Panc1 (cell line): ENCODE data around the gene CLMN. TPM values are rescaled to one million over a fixed set of nuclear protein-coding genes. Genes with fewer than 3 reads are reported as not detected.

Experiments used
- ATAC-seq: fragments of 200-7000 bp; cut with Tn5 transposase; 2 replicates; pipeline ENCODE4 v1.9.1; 2020; ENCODE audit warnings: mild to moderate bottlenecking, moderate library complexity
- BruUV-seq: library from RNA; stranded (reverse); fragments of 400-500 nt; replicated peaks from 2 replicates; lab custom pipeline; 2021; lab: Mats Ljungman, UMichigan
- CTCF ChIA-PET: fragments of 300-600 bp; sonication (Branson Sonifier 250); formaldehyde crosslinking; loops from one replicate; lab custom pipeline; 2022; ENCODE audit warnings: antibody characterized with exemption; lab: Charles Lee
- POLR2A ChIA-PET: fragments of 300-600 bp; sonication (Branson Sonifier 250); formaldehyde crosslinking; loops from one replicate; lab custom pipeline; 2022; ENCODE audit warnings: antibody characterized with exemption; lab: Charles Lee
- DNase-seq: peaks from one replicate; pipeline ENCODE4 v3.0.0-alpha.2; 2010; ENCODE audit warnings: low read depth, low spot score
- H3K27ac ChIP-seq: 2 replicates; pipeline ENCODE4 v1.5.1; 2011; ENCODE audit warnings: mild to moderate bottlenecking, low read length, inconsistent platforms
- H3K27me3 ChIP-seq: fragments of 200-500 bp; sonication (Bioruptor generic); 2 replicates; pipeline ENCODE4 v1.6.0; 2014; ENCODE audit warnings: low read length, inconsistent platforms; ENCODE audit not compliant: control insufficient read depth, insufficient read depth
- H3K36me3 ChIP-seq: fragments of 200-500 bp; sonication (Bioruptor generic); 2 replicates; pipeline ENCODE4 v1.5.1; 2014; ENCODE audit warnings: inconsistent platforms, mild to moderate bottlenecking, low read length, moderate library complexity; ENCODE audit not compliant: control insufficient read depth, insufficient read depth
- H3K4me1 ChIP-seq: 2 replicates; pipeline ENCODE4 v1.5.1; 2011; ENCODE audit warnings: inconsistent platforms, mild to moderate bottlenecking, low read length, moderate library complexity; ENCODE audit not compliant: control insufficient read depth, insufficient read depth
- H3K4me3 ChIP-seq, 2 experiments: 2 replicates each; pipeline ENCODE4 v1.5.1; 2011 to 2012; ENCODE audit warnings: low read depth in 2 of 2, low read length in 2 of 2, mild to moderate bottlenecking in 2 of 2, inconsistent platforms in 1 of 2, moderate library complexity in 1 of 2
- H3K9me3 ChIP-seq: fragments of 200-500 bp; sonication (Bioruptor generic); 2 replicates; pipeline ENCODE4 v1.5.1; 2014; ENCODE audit warnings: low read depth, mild to moderate bottlenecking, inconsistent platforms, low read length, moderate library complexity; ENCODE audit not compliant: control insufficient read depth, insufficient read depth
- POLR2AphosphoS5 ChIP-seq: IDR thresholded peaks from 2 replicates; pipeline ENCODE4 v1.6.1; 2012; ENCODE audit warnings: mild to moderate bottlenecking, low read depth, low read length, moderate library complexity
- SIN3A ChIP-seq: IDR thresholded peaks from 2 replicates; pipeline ENCODE4 v1.6.1; 2012; ENCODE audit warnings: low read depth, mild to moderate bottlenecking, low read length, moderate library complexity, borderline replicate concordance; ENCODE audit not compliant: insufficient read depth
- TCF7L2 ChIP-seq: IDR thresholded peaks from 2 replicates; pipeline ENCODE4 v1.6.1; 2011; ENCODE audit warnings: mild to moderate bottlenecking, low read depth, low read length, inconsistent platforms
- in situ Hi-C: cut with HindIII; loops from 2 replicates; pipeline ENCODE4 v1.10.0; 2016; ENCODE audit warnings: low sequenced_read_pairs, low pct_unique_long_range_greater_than_20kb
- intact Hi-C: fragments of 100-400 bp; cut with micrococcal nuclease; formaldehyde crosslinking; loops from one replicate; pipeline ENCODE4 v1.10.0; 2022; ENCODE audit not compliant: unreplicated experiment
- total RNA-seq: library from RNA; stranded (reverse); gene quantifications from one replicate; pipeline ENCODE4 v1.2.1, GENCODE V29; 2021; ENCODE audit not compliant: unreplicated experiment
- TF ChIP-seq, protein P1 (sequence below), 2 experiments: IDR thresholded peaks; 2 replicates each; pipeline ENCODE4 v1.6.1; 2011 to 2012; ENCODE audit warnings: low read depth in 2 of 2, control low read depth in 1 of 2, low read length in 1 of 2, mild to moderate bottlenecking in 1 of 2, moderate library complexity in 1 of 2; ENCODE audit not compliant: insufficient read depth in 1 of 2
- TF ChIP-seq, protein P2 (sequence below): fragments of 450-650 bp; IDR thresholded peaks from 2 replicates; pipeline ENCODE4 v1.5.1; 2017; ENCODE audit warnings: mild to moderate bottlenecking

The CLMN gene
- total RNA-seq, 1 experiment from 2014 or later: 34.9 TPM

DNA sequence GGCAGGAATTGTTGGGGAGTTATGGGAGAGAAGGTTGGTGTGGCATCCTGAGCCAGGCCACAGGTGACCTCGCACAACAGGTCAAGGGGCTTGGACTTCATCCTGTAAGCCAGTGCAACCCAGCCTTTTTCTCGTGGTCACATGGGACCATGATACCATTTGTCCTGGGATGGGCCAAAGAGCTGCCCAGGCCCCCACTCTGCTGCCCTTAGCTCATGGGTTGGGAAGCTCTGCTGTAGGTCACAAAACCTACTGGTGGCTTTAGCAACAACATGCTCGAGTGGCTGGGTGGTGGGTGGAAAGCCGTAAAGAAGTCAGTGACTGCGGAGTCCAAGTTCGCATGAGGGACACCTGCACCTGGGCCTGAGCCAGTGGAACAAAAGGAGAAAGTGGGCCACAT lies 4.6 kb downstream of the CLMN start:
- ChIA-PET POLR2A (no interaction called here), CTCF (no interaction called here)
- Histone ChIP-seq H3K4me1 (peaks cover 32% of the 10 kb centered on the region), H3K9me3 (no peaks in the 10 kb centered on the region), H3K27me3 (no peaks in the 10 kb centered on the region), H3K36me3 (no peaks in the 10 kb centered on the region), H3K27ac (0 out of 2 replicates have a peak overlapping the region, but pooled peaks have one; percentile 1), H3K4me3 (no peak overlapping the region)
- DNase-seq (no peak), ATAC-seq (no peak)
- TF ChIP-seq TCF7L2 (no peak), SIN3A (no peak), POLR2AphosphoS5 (no peak)
- TF ChIP-seq, protein P1, sequence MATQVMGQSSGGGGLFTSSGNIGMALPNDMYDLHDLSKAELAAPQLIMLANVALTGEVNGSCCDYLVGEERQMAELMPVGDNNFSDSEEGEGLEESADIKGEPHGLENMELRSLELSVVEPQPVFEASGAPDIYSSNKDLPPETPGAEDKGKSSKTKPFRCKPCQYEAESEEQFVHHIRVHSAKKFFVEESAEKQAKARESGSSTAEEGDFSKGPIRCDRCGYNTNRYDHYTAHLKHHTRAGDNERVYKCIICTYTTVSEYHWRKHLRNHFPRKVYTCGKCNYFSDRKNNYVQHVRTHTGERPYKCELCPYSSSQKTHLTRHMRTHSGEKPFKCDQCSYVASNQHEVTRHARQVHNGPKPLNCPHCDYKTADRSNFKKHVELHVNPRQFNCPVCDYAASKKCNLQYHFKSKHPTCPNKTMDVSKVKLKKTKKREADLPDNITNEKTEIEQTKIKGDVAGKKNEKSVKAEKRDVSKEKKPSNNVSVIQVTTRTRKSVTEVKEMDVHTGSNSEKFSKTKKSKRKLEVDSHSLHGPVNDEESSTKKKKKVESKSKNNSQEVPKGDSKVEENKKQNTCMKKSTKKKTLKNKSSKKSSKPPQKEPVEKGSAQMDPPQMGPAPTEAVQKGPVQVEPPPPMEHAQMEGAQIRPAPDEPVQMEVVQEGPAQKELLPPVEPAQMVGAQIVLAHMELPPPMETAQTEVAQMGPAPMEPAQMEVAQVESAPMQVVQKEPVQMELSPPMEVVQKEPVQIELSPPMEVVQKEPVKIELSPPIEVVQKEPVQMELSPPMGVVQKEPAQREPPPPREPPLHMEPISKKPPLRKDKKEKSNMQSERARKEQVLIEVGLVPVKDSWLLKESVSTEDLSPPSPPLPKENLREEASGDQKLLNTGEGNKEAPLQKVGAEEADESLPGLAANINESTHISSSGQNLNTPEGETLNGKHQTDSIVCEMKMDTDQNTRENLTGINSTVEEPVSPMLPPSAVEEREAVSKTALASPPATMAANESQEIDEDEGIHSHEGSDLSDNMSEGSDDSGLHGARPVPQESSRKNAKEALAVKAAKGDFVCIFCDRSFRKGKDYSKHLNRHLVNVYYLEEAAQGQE (IDR thresholded peaks at IDR 0.05; ENCODE audit: insufficient read depth in 1 of 2, low read depth in 2 of 2, low read length in 1 of 2): no peak
- TF ChIP-seq, protein P2, sequence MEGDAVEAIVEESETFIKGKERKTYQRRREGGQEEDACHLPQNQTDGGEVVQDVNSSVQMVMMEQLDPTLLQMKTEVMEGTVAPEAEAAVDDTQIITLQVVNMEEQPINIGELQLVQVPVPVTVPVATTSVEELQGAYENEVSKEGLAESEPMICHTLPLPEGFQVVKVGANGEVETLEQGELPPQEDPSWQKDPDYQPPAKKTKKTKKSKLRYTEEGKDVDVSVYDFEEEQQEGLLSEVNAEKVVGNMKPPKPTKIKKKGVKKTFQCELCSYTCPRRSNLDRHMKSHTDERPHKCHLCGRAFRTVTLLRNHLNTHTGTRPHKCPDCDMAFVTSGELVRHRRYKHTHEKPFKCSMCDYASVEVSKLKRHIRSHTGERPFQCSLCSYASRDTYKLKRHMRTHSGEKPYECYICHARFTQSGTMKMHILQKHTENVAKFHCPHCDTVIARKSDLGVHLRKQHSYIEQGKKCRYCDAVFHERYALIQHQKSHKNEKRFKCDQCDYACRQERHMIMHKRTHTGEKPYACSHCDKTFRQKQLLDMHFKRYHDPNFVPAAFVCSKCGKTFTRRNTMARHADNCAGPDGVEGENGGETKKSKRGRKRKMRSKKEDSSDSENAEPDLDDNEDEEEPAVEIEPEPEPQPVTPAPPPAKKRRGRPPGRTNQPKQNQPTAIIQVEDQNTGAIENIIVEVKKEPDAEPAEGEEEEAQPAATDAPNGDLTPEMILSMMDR: no peak
- in situ Hi-C loops (no loop called here), intact Hi-C loops (no loop called here)
- no TSS peak for BruUV-seq

DNA sequence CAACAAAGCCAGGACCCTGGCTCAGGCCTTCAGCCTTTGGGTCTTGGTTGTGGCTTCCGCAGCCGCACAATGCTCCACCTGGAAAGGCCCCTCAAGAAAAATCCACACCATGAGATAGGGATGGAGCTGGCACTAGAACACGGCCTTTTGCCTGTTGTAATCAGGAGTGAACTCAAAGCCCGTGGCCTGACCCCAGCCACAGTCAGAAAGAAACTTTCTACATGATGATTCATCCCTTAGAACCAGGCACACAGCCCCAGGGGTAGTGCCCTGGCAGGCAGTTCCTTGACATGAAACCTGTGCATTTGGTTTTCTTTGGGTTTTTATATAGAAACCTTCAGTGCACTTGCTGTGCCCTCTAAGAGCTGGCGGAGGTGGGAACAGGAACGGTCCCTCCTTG lies 5.1 kb downstream of the CLMN start:
- POLR2A ChIA-PET: no interaction called here
- Histone ChIP-seq H3K4me1 (peaks cover 31% of the 10 kb centered on the region), H3K27ac (peak overlapping the region; percentile 54; the same call in 1 of the 2 replicates), H3K4me3 (no peak overlapping the region; a peak in 1 of 4 replicates), H3K9me3 (no peaks in the 10 kb centered on the region), H3K36me3 (no peaks in the 10 kb centered on the region), H3K27me3 (no peaks in the 10 kb centered on the region)
- no TSS peak for BruUV-seq
- ATAC-seq: peak; percentile 69
- intact Hi-C loops: no loop called here
- in situ Hi-C loops: no loop called here
- CTCF ChIA-PET: no interaction called here
- TF ChIP-seq, protein P1 (IDR thresholded peaks at IDR 0.05; ENCODE audit: insufficient read depth in 1 of 2, low read depth in 2 of 2, low read length in 1 of 2): no peak
- TF ChIP-seq SIN3A (no peak), POLR2AphosphoS5 (no peak), TCF7L2 (no peak)
- TF ChIP-seq, protein P2: no peak
- no peak for DNase-seq
